Testis (tissue), 3 donors: ENCODE measurements around the gene MGME1. TPM values are rescaled to one million over a fixed set of nuclear protein-coding genes. Genes with fewer than 3 reads are reported as not detected.

Experiments
- DNase-seq: peaks from one replicate; pipeline ENCODE4 v3.0.0-alpha.2; 2019
- H3K27ac ChIP-seq, 2 donors: fragments of 200-600 bp; sonication (generic); one replicate each; pipeline ENCODE4 v1.5.1; 2019
- H3K27me3 ChIP-seq: fragments of 200-600 bp; sonication (generic); one replicate; pipeline ENCODE4 v1.5.1; 2019
- H3K36me3 ChIP-seq: fragments of 200-600 bp; sonication (generic); one replicate; pipeline ENCODE4 v1.5.1; 2017; ENCODE audit warnings: low read depth; ENCODE audit errors: missing control alignments
- H3K4me1 ChIP-seq: fragments of 200-600 bp; sonication (generic); one replicate; pipeline ENCODE4 v1.5.1; 2019
- H3K4me3 ChIP-seq, 2 donors: fragments of 200-600 bp; sonication (generic); one replicate each; pipeline ENCODE4 v1.5.1; 2017 to 2019
- H3K9me3 ChIP-seq: fragments of 200-600 bp; sonication (generic); one replicate; pipeline ENCODE4 v1.5.1; 2017
- POLR2A ChIP-seq: fragments of 450-650 bp; IDR thresholded peaks from one replicate; pipeline ENCODE4 v1.6.1; 2017; ENCODE audit warnings: antibody characterized with exemption, mild to moderate bottlenecking, moderate library complexity
- WGBS, 2 donors: methylation state at CpG; one replicate each; pipeline ENCODE4 v1.1.5; 2018; 5-methylcytosine and 5-hydroxymethylcytosine counted together
- intact Hi-C: fragments of 100-400 bp; cut with DNase I; formaldehyde crosslinking; loops from one replicate; pipeline ENCODE4 v1.15.1; 2023; ENCODE audit warnings: low total_unique reads
- polyA plus RNA-seq: library from polyadenylated mRNA; stranded (reverse); fragments of 350-450 nt; fragmentation: Illumina TruSeq; extraction: RNeasy Lipid Tissue Mini Kit (QIAGEN cat#74804); gene quantifications from one replicate; pipeline ENCODE4 v1.2.3, GENCODE V29; 2014; ENCODE audit warnings: low read depth, low replicate concordance; ENCODE audit not compliant: insufficient read depth
- total RNA-seq, 2 donors: library from RNA; depleted of rRNA; stranded (reverse); fragments of >200 nt; gene quantifications; one replicate each; pipeline ENCODE4 v1.2.3, GENCODE V29; 2016
- TF ChIP-seq, protein P1 (sequence below), 3 experiments: fragments of 450-650 bp in 2 of 3; fragments of 200-600 bp in 1 of 3; sonication (generic) in 1 of 3; IDR thresholded peaks; one replicate each; pipeline ENCODE4 v1.5.1; 2016 to 2019; ENCODE audit warnings: antibody characterized with exemption in 3 of 3, mild to moderate bottlenecking in 2 of 3, moderate library complexity in 1 of 3

Gene MGME1
- total and polyA plus RNA-seq, 3 donors from 2014 or later = 15.5 to 22.3 (median 17.4) TPM

DNA sequence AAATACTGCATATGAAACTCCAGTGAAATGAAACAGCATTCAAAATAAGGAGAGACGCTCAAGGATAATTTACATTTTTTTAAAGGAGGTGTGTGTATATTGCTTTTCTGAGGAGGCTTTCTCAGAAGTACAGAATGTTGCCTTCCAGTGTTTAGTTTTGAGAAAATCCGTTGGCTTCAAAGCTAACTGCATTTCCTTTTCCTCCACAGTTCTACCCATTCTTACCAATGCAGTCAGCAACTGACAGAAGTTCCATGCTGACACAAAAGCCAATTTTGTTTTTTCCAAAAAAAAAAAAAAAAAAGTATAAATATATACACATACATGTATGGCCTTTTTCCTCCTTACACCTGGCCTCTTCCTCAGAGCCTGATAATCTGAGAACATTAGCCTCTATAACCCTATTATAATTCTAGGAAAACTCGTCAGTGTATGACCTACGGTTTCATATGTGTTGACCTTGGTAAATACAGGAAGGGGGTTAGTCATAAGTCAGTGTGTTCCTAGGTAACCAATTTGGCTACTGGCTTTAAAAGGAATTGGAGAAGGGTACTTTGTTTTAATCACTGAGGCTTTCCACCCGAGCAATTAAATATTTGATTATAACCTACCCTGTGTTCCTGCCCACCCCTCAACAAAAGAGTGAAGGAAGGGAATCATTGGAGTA, 24.2 kb downstream of the MGME1 start:
- DNase-seq = no peak
- no peak overlapping the region for H3K4me3 ChIP-seq
- H3K27me3 ChIP-seq = no peaks in the 10 kb centered on the region
- H3K9me3 ChIP-seq = no peaks in the 10 kb centered on the region
- no peaks in the 10 kb centered on the region for H3K4me1 ChIP-seq
- TF ChIP-seq POLR2A = no peak
- TF ChIP-seq, protein P1, sequence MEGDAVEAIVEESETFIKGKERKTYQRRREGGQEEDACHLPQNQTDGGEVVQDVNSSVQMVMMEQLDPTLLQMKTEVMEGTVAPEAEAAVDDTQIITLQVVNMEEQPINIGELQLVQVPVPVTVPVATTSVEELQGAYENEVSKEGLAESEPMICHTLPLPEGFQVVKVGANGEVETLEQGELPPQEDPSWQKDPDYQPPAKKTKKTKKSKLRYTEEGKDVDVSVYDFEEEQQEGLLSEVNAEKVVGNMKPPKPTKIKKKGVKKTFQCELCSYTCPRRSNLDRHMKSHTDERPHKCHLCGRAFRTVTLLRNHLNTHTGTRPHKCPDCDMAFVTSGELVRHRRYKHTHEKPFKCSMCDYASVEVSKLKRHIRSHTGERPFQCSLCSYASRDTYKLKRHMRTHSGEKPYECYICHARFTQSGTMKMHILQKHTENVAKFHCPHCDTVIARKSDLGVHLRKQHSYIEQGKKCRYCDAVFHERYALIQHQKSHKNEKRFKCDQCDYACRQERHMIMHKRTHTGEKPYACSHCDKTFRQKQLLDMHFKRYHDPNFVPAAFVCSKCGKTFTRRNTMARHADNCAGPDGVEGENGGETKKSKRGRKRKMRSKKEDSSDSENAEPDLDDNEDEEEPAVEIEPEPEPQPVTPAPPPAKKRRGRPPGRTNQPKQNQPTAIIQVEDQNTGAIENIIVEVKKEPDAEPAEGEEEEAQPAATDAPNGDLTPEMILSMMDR (IDR thresholded peaks at IDR 0.05) = no peak
- no peak overlapping the region for H3K27ac ChIP-seq
- WGBS, 2 donors = 79 to 80% methylated on average over 5 of the region's 5 CpGs
- intact Hi-C loops = no loop called here
- H3K36me3 ChIP-seq = no peaks in the 10 kb centered on the region

DNA sequence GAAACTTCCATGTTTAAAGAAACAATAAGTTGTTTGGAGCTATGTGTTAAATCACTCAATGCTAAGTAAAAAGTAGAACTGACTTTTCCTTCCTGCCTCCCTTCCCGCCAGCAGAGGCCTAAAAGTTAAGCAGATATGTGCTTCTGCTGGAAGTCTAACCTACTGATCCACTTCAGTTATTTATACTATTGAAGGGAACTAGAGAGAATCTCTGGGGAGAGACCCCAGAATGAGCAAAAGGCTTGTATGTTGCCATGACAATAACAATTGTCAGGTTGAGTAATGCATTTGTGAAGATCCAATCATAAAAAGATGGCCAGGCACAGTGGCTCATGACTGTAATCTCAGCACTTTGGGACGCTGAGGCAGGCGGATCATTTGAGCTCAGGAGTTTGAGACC, 24.7 kb downstream of the MGME1 start:
- intact Hi-C loops = no loop called here
- Histone ChIP-seq H3K27ac (no peak overlapping the region), H3K36me3 (no peaks in the 10 kb centered on the region), H3K9me3 (no peaks in the 10 kb centered on the region), H3K4me3 (no peak overlapping the region), H3K4me1 (no peaks in the 10 kb centered on the region), H3K27me3 (no peaks in the 10 kb centered on the region)
- DNase-seq = no peak
- WGBS, 2 donors = 87 to 92% methylated on average over 3 of the region's 3 CpGs
- TF ChIP-seq, protein P1 (IDR thresholded peaks at IDR 0.05) = no peak

DNA sequence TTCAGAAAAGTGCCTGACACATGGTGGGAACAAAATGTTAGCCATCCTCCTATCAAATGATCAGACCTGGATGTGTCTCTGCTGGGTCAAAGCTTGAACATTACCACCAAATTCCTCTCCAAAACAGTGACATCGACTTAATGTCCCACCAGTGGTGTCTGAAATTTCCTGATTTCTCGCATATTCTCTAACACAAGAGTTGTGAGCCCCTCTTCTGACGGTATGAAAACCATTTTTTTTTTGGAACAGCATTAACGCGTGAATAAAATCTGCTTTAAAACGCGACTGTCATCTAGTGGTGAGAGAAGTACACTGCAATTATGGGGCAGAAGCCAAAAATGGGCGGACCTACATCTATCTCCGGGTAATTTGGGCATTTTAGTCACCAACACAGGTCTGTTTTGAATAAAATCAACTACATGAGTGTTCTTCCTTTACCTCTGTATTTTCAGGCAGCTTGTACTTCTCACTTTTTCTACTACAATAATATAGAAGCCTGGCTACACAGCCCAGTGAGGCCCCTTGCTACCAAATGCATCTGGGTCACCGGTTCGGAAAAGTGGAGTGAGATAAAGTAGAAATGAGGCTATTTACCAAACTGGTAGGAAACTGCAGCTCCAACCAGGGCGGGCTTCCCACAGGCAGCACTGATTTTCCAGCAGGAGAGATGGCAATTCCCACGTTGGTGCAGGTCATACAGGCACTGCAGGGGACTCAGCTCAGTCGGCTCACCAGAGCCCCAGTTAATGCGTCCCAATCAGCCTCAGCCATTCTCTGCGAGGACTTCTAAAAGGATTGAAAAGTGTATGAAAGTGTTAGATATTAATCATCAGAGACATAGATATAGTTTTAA, 27.4 kb downstream of the MGME1 start:
- Histone ChIP-seq H3K27me3 (no peaks in the 10 kb centered on the region), H3K4me3 (no peak overlapping the region), H3K4me1 (no peaks in the 10 kb centered on the region), H3K36me3 (no peaks in the 10 kb centered on the region), H3K9me3 (no peaks in the 10 kb centered on the region), H3K27ac (no peak overlapping the region)
- WGBS, 2 donors = 36 to 40% methylated on average over 16 of the region's 16 CpGs
- DNase-seq = peak; percentile 61
- TF ChIP-seq, protein P1 (IDR thresholded peaks at IDR 0.05) = peak; percentile 86 to 97 (median 95)
- no peak for TF ChIP-seq POLR2A
- intact Hi-C loops = no loop called here

DNA sequence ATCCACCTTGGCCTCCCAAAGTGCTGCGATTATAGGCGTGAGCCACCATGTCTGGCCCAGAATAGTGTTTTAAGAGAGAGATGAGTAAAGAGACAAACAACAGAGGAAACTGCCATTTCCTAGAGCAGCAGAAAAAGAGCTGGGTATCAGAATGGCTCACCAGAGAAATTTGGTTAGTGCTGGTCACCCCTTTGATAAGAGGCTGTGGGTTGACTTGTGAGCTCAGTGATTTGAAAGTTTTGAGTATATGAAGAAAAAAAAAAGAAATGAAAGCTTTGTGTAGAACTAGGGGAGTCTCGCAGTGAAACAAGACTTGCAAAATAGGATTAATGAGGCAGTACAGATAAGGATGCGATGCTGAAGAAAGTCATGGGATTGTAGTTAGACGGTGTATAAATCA, 29.6 kb downstream of the MGME1 start:
- Histone ChIP-seq H3K36me3 (no peaks in the 10 kb centered on the region), H3K4me1 (peaks cover 3% of the 10 kb centered on the region), H3K27ac (no peak overlapping the region), H3K9me3 (no peaks in the 10 kb centered on the region), H3K27me3 (no peaks in the 10 kb centered on the region), H3K4me3 (no peak overlapping the region)
- 89 to 97% methylated on average over 5 of the region's 5 CpGs for WGBS, 2 donors
- TF ChIP-seq POLR2A = no peak
- TF ChIP-seq, protein P1 (IDR thresholded peaks at IDR 0.05) = no peak
- no peak for DNase-seq
- intact Hi-C loops = no loop called here
